IPS-20b (cell line): ENCODE measurements around the gene CTF1.

Experiments
- H3K27ac ChIP-seq: one replicate; pipeline ENCODE4 v1.5.1; 2013; ENCODE audit warnings: low read length
- H3K27me3 ChIP-seq: 2 replicates; pipeline ENCODE4 v1.6.1; 2013; ENCODE audit warnings: mild to moderate bottlenecking, low read length, inconsistent platforms; ENCODE audit not compliant: insufficient read depth
- H3K36me3 ChIP-seq: 2 replicates; pipeline ENCODE4 v1.6.1; 2013; ENCODE audit warnings: low read depth, mild to moderate bottlenecking, inconsistent platforms, low read length, moderate library complexity; ENCODE audit not compliant: insufficient read depth
- H3K4me1 ChIP-seq: 2 replicates; pipeline ENCODE4 v1.6.1; 2013; ENCODE audit warnings: mild to moderate bottlenecking, control low read depth, inconsistent platforms, low read length, moderate library complexity; ENCODE audit not compliant: insufficient read depth
- H3K4me3 ChIP-seq: 2 replicates; pipeline ENCODE4 v1.5.1; 2013; ENCODE audit warnings: mild to moderate bottlenecking, low read length, inconsistent platforms
- H3K9ac ChIP-seq: 2 replicates; pipeline ENCODE4 v1.6.1; 2013; ENCODE audit warnings: low read depth, mild to moderate bottlenecking, inconsistent platforms, low read length, moderate library complexity
- H3K9me3 ChIP-seq: 2 replicates; pipeline ENCODE4 v1.6.1; 2013; ENCODE audit warnings: mild to moderate bottlenecking, low read depth, low read length, inconsistent platforms; ENCODE audit not compliant: insufficient read depth

The CTF1 gene

DNA sequence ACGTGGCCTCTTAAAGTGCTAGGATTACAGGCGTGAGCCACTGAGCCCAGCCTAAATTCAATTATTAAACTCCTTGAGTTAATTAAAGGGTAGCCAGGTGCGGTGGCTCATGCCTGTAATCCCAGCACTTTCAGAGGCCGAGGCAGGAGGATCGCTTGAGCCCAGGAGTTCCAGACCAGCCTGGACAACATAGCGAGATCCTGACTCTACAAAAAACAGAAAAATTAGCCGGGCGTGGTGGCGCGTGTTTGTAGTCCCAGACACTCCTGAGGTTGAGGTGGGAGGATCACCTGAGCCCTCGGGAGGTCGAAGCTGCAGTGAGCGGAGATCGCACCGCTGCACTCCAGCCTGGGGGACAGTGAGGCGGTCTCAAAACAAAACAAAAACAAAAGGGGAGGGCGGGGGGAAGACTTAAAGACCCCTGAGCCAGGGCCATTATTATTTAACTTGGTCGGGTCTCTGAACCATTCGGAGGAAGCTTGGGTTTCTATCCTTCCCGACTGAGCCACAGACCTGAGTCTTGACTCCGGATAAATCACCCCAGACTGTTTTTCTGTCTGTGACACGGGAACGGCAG is 22.1 kb upstream of the CTF1 start:
- Histone ChIP-seq H3K9ac (peak overlapping the region; percentile 99; the same call in 1 of the 2 replicates), H3K4me3 (peak overlapping the region; percentile 95), H3K36me3 (no peaks in the 10 kb centered on the region), H3K27me3 (peaks cover 44% of the 10 kb centered on the region), H3K9me3 (no peaks in the 10 kb centered on the region), H3K27ac (no peak overlapping the region), H3K4me1 (0 out of 2 replicates have a peak, but pooled peaks cover 6% of the 10 kb centered on the region)

DNA sequence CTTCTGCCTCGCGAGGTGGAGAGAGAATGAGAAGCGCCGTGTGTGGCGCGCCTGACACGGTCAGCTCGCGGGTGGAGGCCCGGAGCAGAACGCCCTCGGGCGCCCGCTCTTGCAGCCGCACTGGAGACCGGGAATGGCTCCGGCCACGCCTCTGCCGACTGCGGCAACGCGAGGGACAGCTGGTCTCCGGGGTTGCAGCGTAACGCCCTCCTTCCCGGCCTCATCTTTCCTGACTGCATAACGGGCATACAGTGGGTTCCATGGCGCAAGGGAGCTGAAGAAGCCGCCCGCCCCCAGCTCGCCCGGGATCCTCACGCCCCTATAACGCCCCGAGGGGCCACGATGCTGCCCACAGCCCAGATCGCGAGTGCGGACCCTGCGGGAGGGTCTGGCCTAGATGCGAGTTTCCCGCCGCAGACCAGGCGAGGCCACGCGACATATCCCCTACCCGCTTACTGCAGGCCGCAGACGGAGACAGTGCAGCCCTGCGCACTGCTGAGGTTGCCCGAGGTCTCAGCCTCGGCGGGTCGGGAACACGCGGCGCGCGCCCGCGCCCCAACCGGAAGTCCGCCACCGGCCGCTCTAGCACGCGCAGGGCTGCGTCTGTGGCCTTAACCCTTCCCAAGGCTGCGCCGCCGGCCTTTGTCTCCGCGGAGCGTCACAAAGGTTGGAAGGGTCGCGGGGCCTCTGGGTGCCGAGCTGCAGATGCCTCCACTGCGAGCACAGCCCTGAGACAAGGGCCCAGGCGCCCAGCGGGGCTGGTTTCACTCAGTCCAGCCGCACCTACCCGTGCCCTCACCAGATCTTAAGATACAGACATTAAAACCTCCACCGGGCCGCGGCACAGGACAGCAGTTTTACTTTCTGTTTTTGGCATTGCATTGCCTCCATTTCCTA is 21.3 kb upstream of the CTF1 start:
- 0 out of 2 replicates have a peak, but pooled peaks cover 6% of the 10 kb centered on the region for H3K4me1 ChIP-seq
- peaks cover 44% of the 10 kb centered on the region for H3K27me3 ChIP-seq
- no peaks in the 10 kb centered on the region for H3K36me3 ChIP-seq
- no peaks in the 10 kb centered on the region for H3K9me3 ChIP-seq
- H3K27ac ChIP-seq: peak overlapping the region; percentile 97
- H3K9ac ChIP-seq: peak overlapping the region; percentile 99
- H3K4me3 ChIP-seq: peak overlapping the region; percentile 95

DNA sequence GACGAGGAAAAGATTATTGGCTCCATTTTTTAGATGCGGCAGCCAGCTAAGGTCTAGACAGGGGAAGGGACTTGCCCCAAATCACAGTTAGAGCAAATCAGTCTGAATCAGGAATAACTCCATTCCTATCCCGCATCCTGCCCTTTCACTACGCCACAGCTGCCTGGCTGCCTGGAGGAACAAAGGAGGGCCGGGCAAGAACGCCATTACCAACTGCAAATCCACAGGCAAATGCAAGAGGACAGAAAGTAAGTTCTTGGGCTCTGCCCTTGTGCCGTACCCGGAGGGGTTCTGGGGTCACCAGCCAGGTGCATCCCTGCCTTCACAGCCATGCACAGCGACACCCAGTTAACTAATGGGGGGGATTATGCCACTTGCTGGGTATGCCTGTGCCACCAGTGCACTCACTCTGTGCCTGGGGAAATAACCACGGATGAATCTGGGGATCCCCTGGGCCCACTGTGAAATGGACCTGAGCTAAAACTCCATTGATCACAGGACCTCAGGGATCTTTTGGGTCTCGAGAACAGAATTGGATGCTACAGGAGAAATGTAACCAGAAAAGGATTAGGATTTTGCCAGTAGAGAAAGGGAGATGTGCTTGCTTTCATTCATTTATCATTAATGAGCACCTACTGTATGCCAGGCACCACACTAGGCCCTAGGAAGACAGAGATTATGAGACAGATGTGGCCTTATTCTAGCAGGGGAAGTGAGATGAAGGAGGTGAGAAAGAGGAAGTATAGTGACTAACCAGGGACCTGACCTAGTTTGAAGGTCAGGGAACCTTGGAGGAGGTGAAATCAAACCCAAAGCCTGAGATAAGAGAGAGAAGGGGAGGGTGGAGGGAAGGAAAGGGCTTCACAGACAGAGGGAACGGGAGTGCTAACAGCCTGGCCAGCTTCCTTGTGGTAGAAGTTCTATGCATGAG is 20.3 kb upstream of the CTF1 start:
- no peaks in the 10 kb centered on the region for H3K9me3 ChIP-seq
- peak overlapping the region; percentile 99 for H3K9ac ChIP-seq
- peaks cover 39% of the 10 kb centered on the region for H3K27me3 ChIP-seq
- H3K4me1 ChIP-seq: 0 out of 2 replicates have a peak, but pooled peaks cover 6% of the 10 kb centered on the region
- H3K27ac ChIP-seq: peak overlapping the region; percentile 97
- H3K4me3 ChIP-seq: peak overlapping the region; percentile 95
- no peaks in the 10 kb centered on the region for H3K36me3 ChIP-seq

DNA sequence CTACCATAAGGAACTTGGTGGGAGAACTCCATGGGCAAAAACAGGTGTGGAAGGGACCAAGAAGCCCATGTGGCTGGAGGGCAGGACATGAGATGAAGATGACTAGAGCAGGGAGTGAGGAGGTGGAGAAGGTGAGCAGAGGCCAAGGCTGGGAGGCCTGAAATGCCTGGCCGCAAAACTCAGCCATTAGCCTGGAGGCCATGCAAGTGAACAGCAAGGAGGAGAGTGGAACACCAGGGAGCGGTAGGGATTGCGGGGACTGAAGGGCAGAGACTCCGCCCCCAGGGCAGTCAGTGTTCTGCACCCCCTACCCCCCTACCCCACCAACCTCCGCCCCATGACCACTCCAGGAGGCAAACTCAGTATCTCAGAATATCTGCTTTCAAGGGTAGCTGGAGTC is 19.5 kb upstream of the CTF1 start:
- 0 out of 2 replicates have a peak, but pooled peaks cover 6% of the 10 kb centered on the region for H3K4me1 ChIP-seq
- peak overlapping the region; percentile 95 for H3K4me3 ChIP-seq
- peak overlapping the region; percentile 99; the same call in 1 of the 2 replicates for H3K9ac ChIP-seq
- H3K27me3 ChIP-seq: peaks cover 31% of the 10 kb centered on the region
- H3K9me3 ChIP-seq: no peaks in the 10 kb centered on the region
- no peak overlapping the region for H3K27ac ChIP-seq
- H3K36me3 ChIP-seq: no peaks in the 10 kb centered on the region

DNA sequence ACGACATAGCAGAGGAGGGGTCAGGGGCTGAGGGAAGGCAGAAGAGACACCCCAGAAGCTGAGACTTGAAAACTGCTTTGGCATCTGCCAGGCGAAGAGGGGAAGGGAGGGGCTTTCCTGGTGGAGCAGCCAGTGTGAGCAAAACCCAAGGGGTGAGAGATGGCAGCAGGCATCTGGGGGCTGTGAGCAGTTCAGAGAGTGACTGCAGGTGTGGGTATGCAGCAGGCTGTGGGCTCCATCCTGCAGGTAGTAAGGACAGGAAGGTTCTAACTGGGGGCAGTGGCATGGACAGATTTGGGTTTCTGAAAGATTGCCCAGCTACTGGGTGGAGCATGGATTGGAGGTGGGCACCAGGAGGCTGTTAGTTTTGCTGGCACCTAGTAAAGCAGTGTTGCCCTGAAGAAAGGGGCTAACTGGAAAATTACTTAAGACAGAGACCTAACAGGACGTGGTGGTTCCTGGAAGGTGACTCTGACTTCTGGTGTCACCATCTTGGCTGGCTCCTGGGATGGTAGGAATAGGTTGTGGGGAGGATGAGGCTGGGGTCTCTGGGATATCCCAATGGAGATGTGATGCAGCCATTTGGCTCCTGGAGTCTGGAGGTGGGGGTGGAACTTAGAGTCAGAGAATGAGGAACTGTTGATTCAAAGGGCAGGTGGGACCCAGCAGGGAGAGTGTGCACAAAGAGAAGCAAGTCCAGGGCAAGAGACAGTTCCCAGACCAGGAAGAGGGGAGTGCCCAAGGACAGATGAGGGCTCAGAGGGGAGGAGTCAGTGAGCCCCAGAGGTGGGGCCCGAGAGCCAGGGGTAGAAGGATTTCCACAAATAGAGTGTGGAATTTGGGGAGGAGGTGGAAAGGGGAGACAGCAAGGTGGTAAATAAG is 13.7 kb upstream of the CTF1 start:
- Histone ChIP-seq H3K4me3 (no peak overlapping the region), H3K27me3 (no peaks in the 10 kb centered on the region), H3K36me3 (peaks cover 4% of the 10 kb centered on the region; the same call in 1 of the 2 replicates), H3K9me3 (no peaks in the 10 kb centered on the region), H3K9ac (no peak overlapping the region), H3K27ac (no peak overlapping the region), H3K4me1 (no peaks in the 10 kb centered on the region)

DNA sequence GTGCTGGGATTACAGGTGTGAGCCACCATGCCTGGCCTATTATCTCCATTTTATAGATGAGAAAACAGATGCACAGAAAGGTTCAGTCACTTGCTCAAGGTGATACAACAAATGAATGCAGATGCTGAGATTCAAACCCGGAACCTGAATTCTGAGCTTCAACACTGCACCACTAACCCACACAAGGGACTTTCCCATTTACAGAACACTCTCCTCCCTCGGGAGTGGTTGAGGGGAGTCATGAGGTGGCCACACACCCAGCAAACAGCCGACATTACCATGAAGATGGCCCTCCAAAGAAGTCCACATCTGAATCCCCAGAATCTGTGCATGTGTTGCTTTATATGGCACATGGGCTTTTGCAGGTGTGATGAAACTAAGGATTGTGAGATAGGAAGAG is 11.7 kb upstream of the CTF1 start:
- H3K4me1 ChIP-seq: no peaks in the 10 kb centered on the region
- no peaks in the 10 kb centered on the region for H3K9me3 ChIP-seq
- H3K4me3 ChIP-seq: no peak overlapping the region
- H3K27me3 ChIP-seq: no peaks in the 10 kb centered on the region
- H3K9ac ChIP-seq: no peak overlapping the region
- no peak overlapping the region for H3K27ac ChIP-seq
- H3K36me3 ChIP-seq: peaks cover 12% of the 10 kb centered on the region; the same call in 1 of the 2 replicates

DNA sequence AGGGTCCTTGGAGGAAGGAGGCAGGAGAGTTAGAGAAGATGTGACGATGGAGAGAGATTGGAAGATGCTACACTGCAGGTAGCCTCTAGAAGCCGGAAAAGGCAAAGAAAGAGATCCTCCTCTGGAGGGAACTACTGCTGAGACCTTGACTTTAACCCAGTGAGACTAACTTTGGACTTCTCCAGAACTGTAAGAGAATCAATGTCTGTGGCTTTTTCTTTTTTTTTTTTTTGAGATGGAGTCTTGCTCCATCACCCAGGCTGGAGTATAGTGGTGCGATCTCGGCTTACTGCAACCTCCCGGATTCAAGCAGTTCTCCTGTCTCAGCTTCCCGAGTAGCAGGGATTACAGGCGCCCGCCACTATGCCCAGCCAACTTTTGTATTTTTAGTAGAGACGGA is 11.2 kb upstream of the CTF1 start:
- H3K4me1 ChIP-seq: no peaks in the 10 kb centered on the region
- H3K9ac ChIP-seq: no peak overlapping the region
- peaks cover 12% of the 10 kb centered on the region; the same call in 1 of the 2 replicates for H3K36me3 ChIP-seq
- H3K27me3 ChIP-seq: no peaks in the 10 kb centered on the region
- H3K4me3 ChIP-seq: no peak overlapping the region
- no peak overlapping the region for H3K27ac ChIP-seq
- no peaks in the 10 kb centered on the region for H3K9me3 ChIP-seq

DNA sequence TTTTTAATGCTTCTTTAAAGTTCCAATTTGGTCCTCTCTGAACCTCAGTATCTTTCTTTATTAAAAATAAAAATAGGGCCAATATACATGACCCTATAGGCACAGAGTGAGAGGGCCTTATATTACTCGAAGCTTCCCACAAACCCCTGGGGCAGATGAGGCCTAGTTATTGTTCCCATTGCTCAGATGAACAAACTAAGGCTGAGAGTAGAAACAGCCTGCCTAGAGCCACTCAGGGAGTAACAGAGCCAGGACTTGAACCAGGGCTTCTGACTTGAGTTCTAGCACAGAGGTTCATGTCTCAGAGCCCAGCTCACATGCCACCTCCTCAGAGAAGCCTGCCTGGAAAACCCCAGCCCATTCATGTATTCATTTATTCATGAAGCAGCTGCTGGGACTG is 10.3 kb upstream of the CTF1 start:
- H3K27me3 ChIP-seq: no peaks in the 10 kb centered on the region
- H3K9ac ChIP-seq: no peak overlapping the region
- H3K36me3 ChIP-seq: peaks cover 12% of the 10 kb centered on the region; the same call in 1 of the 2 replicates
- H3K4me1 ChIP-seq: no peaks in the 10 kb centered on the region
- H3K4me3 ChIP-seq: no peak overlapping the region
- H3K9me3 ChIP-seq: no peaks in the 10 kb centered on the region
- H3K27ac ChIP-seq: no peak overlapping the region

DNA sequence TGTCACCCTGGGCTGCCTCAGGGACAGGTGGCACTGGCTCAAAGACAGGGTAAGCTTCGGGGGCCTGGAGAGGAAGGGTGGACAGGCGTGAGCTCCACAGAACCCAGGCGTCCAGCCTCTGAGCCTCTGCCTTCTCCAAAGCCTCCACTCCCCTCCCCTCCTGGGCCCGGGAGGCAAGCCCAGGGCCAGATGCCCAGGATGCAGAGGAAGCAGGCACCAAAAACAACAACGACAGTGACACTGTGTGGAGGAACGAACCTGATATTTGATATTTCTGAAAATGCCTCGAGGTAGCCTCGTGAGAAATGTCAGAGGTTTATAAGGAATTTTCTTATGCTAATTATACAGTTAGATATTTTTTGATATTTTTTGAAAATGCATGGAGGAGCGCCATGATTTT is 8.5 kb upstream of the CTF1 start:
- Histone ChIP-seq H3K27ac (no peak overlapping the region), H3K4me1 (no peaks in the 10 kb centered on the region), H3K4me3 (no peak overlapping the region), H3K9ac (no peak overlapping the region), H3K27me3 (no peaks in the 10 kb centered on the region), H3K9me3 (no peaks in the 10 kb centered on the region), H3K36me3 (peaks cover 12% of the 10 kb centered on the region; the same call in 1 of the 2 replicates)

DNA sequence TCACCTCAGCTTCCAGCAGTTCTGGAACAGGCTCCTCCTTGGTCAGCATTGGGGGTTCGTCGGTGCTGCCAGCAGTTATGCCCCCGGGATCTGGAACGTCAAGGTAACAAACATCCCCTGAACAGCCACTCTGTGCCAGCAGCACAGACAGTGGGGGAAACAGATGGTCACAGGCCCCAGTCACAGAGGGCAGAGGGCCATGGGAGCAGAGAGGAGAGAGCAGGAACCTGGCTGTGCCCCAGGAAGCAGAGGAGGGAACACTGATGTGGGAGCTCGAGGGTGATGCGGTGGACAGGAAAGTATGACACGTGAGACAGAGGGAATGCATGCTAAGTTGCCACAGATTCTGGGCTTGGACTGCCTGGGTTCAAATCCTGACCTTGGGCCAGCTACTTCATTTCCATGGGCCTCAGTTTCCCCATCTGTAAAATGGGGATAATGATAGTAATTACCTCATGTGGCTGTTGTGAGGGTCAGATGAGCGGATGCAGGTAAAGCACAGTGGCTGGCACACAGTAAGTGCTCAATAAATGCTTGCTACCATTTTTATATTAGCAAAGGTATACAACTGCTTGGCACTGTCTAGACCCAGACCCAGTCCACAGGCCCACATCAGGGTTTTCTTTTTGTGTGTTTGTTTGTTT is 7.4 kb upstream of the CTF1 start:
- H3K36me3 ChIP-seq: peaks cover 12% of the 10 kb centered on the region; the same call in 1 of the 2 replicates

More for the DNA sequence above, 7.4 kb upstream of the CTF1 start:
- no peaks in the 10 kb centered on the region for H3K4me1 ChIP-seq
- no peak overlapping the region for H3K27ac ChIP-seq
- no peak overlapping the region for H3K4me3 ChIP-seq
- no peak overlapping the region for H3K9ac ChIP-seq
- no peaks in the 10 kb centered on the region for H3K27me3 ChIP-seq
- no peaks in the 10 kb centered on the region for H3K9me3 ChIP-seq
